ENCODE measurements around the gene LIM2. TPM values are rescaled to one million over a fixed set of nuclear protein-coding genes. Genes with fewer than 3 reads are reported as not detected.

Gene LIM2
- total RNA-seq, 4 donors from 2014 or later = not detected

DNA sequence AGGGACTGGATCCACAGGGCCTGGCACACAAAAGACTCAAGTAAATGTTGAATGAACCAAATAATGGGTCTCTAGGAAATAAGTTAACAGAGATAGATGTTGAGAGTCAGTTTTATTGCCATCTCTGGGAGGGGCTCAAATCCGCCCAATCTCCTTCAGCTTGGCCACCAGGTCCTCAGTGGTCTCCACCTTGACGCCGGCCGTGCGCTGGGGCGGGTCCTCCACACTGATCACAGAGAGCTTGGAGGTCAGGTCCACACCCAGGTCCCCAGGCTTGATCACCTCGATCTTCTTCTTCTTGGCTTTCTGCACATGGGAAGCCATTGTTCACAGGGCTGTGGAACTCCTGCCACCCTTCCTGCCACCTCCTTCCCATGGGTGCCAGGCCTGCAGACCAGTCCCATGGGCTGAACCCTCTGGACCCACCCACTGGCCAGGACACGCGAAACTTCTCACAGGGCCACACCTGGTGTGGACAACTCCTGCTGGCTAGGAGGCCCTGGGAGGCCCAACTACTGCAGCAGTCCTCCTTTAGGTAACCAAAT lies 42.6 kb downstream of the LIM2 start:
- Histone ChIP-seq H3K9me3 (no peaks in the 10 kb centered on the region), H3K27me3 (no peaks in the 10 kb centered on the region), H3K4me1 (peaks cover 0 to 6% (median 5%) of the 10 kb centered on the region in 4 donors), H3K36me3 (peaks cover 0 to 4% (median 0%) of the 10 kb centered on the region in 4 donors), H3K27ac (no peak overlapping the region), H3K4me3 (no peak overlapping the region)
- WGBS, 2 donors (ENCODE audit: low coverage in 1 of 2) = 95% methylated on average over 9 of the region's 9 CpGs; no CpG with 5 or more reads in 1 of the 2 donors
- TF ChIP-seq POLR2A (IDR thresholded peaks at IDR 0.05) (no peak), EP300 (IDR thresholded peaks at IDR 0.05; ENCODE audit: low read depth) (no peak), POLR2AphosphoS5 (IDR thresholded peaks at IDR 0.05) (no peak)
- TF ChIP-seq, protein P1, sequence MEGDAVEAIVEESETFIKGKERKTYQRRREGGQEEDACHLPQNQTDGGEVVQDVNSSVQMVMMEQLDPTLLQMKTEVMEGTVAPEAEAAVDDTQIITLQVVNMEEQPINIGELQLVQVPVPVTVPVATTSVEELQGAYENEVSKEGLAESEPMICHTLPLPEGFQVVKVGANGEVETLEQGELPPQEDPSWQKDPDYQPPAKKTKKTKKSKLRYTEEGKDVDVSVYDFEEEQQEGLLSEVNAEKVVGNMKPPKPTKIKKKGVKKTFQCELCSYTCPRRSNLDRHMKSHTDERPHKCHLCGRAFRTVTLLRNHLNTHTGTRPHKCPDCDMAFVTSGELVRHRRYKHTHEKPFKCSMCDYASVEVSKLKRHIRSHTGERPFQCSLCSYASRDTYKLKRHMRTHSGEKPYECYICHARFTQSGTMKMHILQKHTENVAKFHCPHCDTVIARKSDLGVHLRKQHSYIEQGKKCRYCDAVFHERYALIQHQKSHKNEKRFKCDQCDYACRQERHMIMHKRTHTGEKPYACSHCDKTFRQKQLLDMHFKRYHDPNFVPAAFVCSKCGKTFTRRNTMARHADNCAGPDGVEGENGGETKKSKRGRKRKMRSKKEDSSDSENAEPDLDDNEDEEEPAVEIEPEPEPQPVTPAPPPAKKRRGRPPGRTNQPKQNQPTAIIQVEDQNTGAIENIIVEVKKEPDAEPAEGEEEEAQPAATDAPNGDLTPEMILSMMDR (IDR thresholded peaks at IDR 0.05) = no peak
- no peak for DNase-seq
- intact Hi-C loops (cut with DNase I; ENCODE audit: low total_unique reads) = no loop called here
- in situ Hi-C loops (cut with MboI; ENCODE audit: low pct_ligation_motif_present in 1 of 4, low pct_unique_long_range_greater_than_20kb in 1 of 4, low sequenced_read_pairs in 3 of 4) = loop anchor here in 1 of 4 donors (25.0 kb wide), 1 partner anchor 92 kb away; no protein-coding TSS in a partner anchor

DNA sequence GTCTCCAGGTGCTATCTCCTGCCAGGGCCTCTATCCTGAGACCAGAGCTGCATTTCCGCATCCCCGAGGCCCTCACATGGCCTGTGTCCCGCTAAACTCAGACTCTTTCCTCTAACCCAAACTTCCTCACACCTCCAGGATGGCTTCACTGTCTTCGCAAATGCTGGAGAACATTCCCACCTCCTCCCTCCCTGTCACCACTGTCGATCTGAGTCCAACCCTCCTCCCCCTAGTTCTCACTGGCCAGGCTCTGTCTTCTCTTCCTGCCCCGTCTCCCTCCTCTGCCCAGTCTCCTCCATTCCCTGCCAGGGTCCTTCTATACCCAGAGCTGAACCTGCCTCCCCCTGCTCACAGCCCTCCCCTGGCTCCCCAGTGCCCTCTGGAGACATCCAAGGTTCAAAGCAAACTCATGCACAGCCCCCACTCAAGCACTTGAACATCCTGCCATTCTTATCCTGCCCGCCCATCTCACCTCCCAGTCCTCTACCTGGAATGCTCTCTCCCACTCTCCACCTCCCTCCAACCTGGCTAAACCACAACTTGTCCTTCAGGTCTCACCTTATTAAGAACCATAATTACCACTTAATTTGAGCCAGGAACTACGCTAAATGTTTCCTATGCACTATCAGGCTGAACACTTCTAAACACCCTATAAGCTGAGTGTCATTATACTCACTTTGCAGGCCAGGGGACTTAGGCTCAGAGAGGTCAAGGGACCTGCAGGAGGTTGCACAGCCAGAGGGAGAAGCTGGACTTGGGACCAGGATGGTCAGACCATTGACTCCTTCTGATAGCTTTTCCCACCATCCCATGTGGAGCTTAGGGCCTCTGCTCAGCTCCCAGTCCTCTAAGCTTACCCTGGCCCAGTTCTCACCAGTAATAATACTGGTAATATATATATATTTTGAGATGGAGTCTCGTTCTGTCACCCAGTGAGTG lies 44.9 kb downstream of the LIM2 start:
- WGBS, 2 donors (ENCODE audit: low coverage in 1 of 2) = 52 to 56% methylated on average over 6 to 9 of the region's 9 CpGs
- DNase-seq = no peak
- Histone ChIP-seq H3K36me3 (no peaks in the 10 kb centered on the region), H3K9me3 (no peaks in the 10 kb centered on the region), H3K4me1 (peaks cover 0 to 18% (median 12%) of the 10 kb centered on the region in 4 donors), H3K4me3 (no peak overlapping the region), H3K27ac (no peak overlapping the region), H3K27me3 (no peaks in the 10 kb centered on the region)
- in situ Hi-C loops (cut with MboI; ENCODE audit: low pct_ligation_motif_present in 1 of 4, low pct_unique_long_range_greater_than_20kb in 1 of 4, low sequenced_read_pairs in 3 of 4) = loop anchor here in 1 of 4 donors (25.0 kb wide), 1 partner anchor 94 kb away; no protein-coding TSS in a partner anchor
- intact Hi-C loops (cut with DNase I; ENCODE audit: low total_unique reads) = no loop called here
- TF ChIP-seq POLR2AphosphoS5 (IDR thresholded peaks at IDR 0.05) (no peak), EP300 (IDR thresholded peaks at IDR 0.05; ENCODE audit: low read depth) (no peak)

DNA sequence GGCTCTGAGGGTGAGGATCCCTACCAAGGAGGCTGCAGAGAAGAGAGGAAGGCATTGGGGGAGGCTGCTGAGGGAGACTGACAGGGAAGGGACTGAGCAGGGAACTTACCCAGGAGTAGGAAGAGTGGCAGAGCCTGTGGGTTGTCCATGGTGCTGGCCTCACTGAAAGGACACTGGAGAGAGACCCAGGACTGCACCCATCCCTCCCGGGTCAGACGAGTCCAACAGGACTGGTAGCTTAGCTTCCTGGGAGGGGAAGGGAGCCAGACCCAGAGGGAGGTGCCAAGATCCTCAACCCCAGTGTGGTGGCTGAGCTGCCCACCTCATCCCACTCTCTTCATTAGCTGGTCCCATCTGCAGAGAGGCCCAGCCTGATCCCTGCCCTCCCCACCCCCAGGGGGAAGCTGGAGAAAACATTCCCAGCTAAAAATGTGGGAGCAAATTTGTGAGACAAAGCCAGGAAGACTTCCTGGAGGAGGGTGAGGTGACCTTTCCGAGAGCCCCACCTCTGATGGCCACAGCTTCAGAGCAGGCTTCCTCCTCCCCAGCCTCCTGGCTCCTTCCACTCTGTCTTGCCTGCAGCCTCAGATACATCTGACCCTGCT lies 45.7 kb downstream of the LIM2 start, which contains the start of gene VSIG10L:
TSS of gene VSIG10L (minus strand) at position 164 of the 605 bp plus-strand sequence. CDS start at position 149, 15 bp downstream.
- in situ Hi-C loops (cut with MboI; ENCODE audit: low pct_ligation_motif_present in 1 of 4, low pct_unique_long_range_greater_than_20kb in 1 of 4, low sequenced_read_pairs in 3 of 4) (loop anchor here in 1 of 4 donors (25.0 kb wide), 1 partner anchor 95 kb away; no protein-coding TSS in a partner anchor), intact Hi-C loops (cut with DNase I; ENCODE audit: low total_unique reads) (no loop called here)
- WGBS, 2 donors (ENCODE audit: low coverage in 1 of 2) = 49% methylated on average over 3 of the region's 3 CpGs; no CpG with 5 or more reads in 1 of the 2 donors
- H3K27me3 ChIP-seq = no peaks in the 10 kb centered on the region
- TF ChIP-seq, protein P1 (IDR thresholded peaks at IDR 0.05) = no peak
- no peak for TF ChIP-seq POLR2AphosphoS5 (IDR thresholded peaks at IDR 0.05)
- no peak for TF ChIP-seq EP300 (IDR thresholded peaks at IDR 0.05; ENCODE audit: low read depth)
- TF ChIP-seq POLR2A (IDR thresholded peaks at IDR 0.05) = no peak
- DNase-seq = no peak
- no peak within 1 kb of the TSS for H3K4me3 ChIP-seq
- H3K4me1 ChIP-seq = peaks cover 0 to 18% (median 12%) of the 10 kb centered on the region in 4 donors
- no peaks in the 10 kb centered on the region for H3K36me3 ChIP-seq
- H3K9me3 ChIP-seq = no peaks in the 10 kb centered on the region
- no peak within 1 kb of the TSS for H3K27ac ChIP-seq

DNA sequence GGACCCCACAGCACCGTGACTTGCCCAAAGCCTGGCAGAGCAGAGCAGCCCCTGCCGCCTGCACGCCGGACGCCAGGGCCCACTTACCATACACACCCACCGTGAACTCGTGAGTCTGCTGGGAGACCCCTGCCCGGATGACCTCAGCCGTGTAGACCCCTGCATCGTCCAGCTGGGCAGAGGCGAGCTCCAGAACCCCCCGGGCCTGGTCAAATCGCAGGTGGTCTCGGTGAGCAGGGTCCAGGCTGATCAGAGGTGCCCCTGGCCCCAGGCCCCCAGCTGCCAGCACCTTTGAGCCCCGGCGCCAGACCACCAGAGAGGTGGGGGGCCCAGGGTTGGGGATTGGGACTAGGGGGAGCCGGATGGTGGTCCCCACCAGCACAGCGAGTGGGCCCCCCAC lies 46.7 kb downstream of the LIM2 start:
- no peak for TF ChIP-seq POLR2A (IDR thresholded peaks at IDR 0.05)
- TF ChIP-seq POLR2AphosphoS5 (IDR thresholded peaks at IDR 0.05) = no peak
- TF ChIP-seq, protein P1 (IDR thresholded peaks at IDR 0.05) = no peak
- TF ChIP-seq EP300 (IDR thresholded peaks at IDR 0.05; ENCODE audit: low read depth) = no peak
- DNase-seq = no peak
- Histone ChIP-seq H3K4me3 (no peak overlapping the region), H3K27me3 (no peaks in the 10 kb centered on the region), H3K9me3 (no peaks in the 10 kb centered on the region), H3K4me1 (peaks cover 0 to 18% (median 12%) of the 10 kb centered on the region in 4 donors), H3K36me3 (no peaks in the 10 kb centered on the region), H3K27ac (no peak overlapping the region)
- intact Hi-C loops (cut with DNase I; ENCODE audit: low total_unique reads) = no loop called here
- 92% methylated on average over 18 of the region's 18 CpGs; no CpG with 5 or more reads in 1 of the 2 donors for WGBS, 2 donors (ENCODE audit: low coverage in 1 of 2)
- in situ Hi-C loops (cut with MboI; ENCODE audit: low pct_ligation_motif_present in 1 of 4, low pct_unique_long_range_greater_than_20kb in 1 of 4, low sequenced_read_pairs in 3 of 4) = loop anchor here in 1 of 4 donors (25.0 kb wide), 1 partner anchor 96 kb away; no protein-coding TSS in a partner anchor
